Activated gamma-delta T cell (primary cell): ENCODE data around the gene SEPSECS.

ENCODE experiments used
- DNase-seq: peaks from one replicate; lab custom pipeline; 2025; lab: John Stamatoyannopoulos, UW

Gene SEPSECS

DNA sequence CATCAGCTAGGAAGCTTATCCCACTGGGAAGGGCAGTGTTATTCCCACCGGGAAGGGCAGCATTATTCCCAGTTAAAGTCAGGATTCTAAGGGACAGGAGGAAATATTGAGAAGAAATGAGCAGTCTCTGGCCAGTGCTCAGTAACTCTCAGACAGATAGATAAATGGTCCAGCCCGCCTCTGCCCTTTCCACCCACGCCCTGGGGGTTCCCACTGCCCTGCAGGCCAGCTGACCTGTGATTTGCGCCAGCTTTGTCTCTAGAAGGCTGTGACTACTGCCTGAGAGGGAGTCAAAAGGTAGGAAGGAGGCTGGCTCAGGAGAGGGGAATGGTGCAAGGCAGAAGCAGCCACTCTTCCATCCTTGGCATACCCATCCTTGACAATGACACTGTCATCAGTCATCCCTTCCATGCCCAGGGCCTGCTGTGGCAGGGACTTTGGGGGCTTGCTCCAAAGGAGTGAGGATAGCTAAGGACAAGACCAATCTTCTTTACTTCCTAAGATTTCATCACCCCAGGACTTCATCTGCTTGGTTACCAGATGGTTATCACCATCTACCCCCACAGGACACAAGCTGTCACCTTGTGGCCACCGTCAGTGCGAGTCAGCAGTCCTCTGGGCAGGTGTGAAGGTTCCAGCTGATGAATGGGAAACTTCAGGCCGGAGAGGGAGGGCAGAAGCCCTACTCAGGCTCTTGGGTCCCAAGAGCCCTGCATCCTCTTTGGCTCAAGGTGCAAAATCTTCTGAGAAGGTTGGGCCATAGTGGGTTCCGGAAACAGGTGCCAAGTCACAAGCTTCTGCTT, 49.5 kb downstream of the SEPSECS start:
- DNase-seq = no peak

DNA sequence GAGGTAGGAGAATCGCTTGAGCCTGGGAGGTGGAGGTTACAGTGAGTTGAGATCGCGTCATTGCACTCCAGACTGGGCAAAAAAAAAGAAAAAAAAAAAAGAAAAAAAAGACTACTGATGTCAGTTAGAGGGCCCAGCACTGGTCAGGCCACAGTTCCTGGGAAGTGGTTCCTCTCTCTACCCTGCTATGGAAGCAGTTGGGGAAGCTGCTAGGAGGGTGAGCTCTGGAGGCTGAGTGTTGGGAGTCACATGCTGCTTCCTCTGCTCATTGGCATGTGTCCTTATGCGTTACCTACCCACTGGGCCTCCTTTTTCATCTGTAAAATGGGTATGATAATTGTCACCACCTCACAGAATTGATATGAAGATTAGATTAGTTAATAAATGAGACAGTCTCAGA, 50.7 kb downstream of the SEPSECS start:
- DNase-seq = no peak

DNA sequence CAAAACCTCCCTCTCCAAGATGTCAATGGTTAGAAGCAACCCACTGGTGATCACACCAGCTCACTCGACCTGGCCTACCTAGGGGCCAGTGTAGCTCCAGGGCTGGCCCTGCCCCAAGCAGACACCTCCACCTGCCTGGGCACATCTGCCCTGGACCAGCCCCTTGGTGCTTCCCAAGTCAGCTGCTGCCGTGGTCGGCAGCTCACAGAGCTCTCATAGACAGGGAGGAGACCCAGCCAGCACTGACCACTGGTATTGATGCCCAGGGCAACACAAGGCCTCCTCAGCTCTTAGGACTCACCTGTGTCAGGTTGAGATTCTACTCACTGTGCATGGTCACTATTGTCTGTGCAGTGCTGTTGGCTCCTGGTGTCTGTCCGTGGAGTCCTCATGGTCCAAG, 51.7 kb downstream of the SEPSECS start:
- DNase-seq = no peak

DNA sequence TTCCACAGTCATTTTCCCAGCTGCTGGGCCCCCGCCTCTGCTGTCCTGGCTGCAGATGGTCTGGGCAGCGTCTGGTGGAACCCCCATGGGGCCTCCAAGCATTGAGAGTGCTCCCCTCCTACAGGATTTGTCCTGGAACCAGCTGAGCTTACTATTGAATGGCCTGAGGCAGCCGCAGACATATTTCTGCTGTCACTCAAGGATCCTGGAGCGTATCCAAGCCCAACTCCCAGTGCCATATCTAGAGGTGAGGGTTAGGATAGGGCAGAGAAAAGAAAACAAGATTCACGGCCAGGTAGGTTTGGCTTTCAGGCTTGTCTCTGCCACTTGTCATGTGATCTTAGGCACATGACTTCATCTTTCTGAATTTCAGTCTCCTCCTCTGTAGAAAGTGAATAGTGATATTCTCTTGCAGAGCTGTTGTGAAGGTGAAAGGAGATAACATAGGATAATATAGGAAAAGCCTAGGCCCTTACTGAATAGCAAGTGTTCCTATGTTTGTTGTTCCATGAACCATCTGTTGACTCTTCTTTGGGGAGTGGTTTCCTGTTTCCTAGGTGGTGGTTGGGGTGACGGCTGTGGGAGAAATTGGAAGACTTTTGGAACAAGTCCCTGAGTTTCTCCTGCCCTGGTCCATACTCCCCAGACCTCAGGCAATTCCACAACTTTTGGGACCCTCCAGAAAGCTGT, 52.3 kb downstream of the SEPSECS start:
- no peak for DNase-seq

DNA sequence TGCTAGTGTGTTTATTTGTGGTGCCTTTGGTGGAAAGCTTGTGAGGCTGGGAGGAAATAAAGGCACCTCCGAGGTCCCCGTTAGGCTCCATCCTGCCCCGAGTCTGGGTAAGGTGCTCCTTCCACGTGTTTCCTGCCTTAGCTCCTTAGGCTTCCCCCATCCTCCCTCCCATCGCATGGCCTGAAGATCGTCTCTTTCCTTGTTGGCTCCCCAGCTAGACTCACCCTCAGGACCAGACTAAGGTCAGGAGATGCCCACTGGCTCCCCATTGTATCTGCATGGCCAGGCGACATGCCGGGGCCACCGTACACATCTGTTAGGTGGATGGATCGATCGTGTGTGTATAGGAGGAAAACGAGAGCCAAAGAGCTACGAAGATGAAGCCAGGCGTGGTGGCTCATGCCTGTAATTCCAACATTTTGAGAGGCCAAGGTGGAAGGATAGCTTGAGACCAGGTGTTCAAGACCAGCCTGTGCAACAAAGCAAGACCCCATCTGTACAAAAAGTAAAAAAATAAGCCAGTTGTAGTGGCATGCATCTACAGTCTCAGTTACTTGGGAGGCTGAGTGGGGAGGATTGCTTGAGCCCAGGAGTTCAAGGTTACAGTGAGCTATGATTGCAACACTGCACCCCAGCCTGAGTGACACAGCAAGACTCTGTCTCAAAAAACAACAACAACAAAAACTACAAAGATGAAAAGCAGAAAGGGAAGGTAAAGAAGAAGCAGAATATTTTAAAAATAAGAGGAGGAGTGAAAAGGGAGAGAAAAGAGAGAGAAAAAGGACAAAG, 53.7 kb downstream of the SEPSECS start:
- DNase-seq = no peak

DNA sequence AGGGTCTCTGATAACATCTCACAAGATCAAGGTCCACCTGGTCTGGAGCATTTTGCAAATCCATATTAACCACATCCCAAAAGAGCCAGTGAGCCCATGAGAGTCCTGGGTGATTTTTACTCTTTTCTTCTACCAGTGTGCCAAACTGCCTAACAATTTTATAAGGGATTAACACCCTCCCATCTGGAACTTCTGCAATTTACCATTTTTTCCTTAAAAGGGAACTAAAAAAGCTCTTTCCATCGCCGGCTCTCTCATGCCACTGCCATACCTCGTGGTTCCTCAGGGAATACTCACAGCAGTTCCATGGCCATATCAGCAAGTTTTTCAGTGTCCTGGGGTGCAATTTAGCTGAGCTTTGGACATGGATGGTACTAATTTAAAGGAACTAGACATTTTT, 55.7 kb downstream of the SEPSECS start:
- DNase-seq = no peak

DNA sequence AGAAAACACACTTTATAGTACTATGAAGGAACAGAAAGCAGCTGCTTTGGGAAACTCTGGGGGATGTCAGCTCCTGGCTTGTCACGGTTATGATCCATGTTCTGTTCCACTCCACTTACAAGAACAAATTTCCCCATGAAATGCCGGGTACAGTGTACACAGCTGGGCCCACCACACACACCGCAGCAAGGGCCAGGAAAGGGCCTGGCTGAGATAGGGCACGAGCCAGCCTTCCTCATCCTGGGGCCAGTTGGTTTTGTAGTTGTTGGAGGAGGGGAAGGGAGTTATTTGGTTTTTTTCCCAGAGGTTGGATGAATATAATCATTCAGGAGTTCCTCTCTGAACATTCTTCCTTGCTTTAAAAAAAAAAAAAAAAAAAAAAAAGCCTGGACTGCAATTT, 56.8 kb downstream of the SEPSECS start:
- DNase-seq = no peak

DNA sequence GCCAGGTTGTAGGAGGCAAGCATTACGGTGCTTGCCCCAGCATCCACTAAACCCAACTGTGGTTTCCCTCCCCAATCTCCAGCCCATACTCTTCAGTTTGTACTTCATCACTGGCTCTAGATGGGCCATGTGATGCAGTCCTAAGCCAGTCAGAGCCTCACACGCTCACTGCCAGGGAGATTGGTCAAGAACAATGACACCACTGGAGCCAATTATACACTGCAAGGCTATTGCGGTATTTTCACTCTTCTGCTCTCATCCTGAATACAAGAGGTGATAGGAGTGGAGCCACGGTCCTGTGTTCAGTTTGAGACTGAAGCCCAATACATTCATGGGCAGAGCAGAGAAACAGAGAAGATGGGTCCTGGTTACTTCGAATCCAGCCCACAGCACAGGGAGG, 58.4 kb downstream of the SEPSECS start:
- no peak for DNase-seq

DNA sequence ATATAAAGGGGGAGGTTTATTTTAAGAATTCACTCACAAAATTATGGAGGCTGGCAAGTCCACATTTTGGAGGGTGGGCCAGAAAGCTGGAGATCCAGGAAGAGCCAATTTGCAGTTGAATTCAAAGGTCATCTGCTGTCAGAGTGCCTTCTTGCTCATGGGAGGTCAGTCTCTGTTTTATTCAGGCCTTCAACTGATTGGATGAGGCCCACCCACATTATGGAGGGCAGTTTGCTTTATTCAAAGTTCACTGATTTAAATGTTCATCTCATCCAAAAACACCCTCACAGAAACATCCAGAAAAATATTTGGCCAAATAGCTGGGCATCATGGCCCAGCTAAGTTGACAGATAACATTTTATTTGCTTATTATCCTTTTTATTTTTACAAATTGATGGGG, 59.5 kb downstream of the SEPSECS start:
- DNase-seq = no peak

DNA sequence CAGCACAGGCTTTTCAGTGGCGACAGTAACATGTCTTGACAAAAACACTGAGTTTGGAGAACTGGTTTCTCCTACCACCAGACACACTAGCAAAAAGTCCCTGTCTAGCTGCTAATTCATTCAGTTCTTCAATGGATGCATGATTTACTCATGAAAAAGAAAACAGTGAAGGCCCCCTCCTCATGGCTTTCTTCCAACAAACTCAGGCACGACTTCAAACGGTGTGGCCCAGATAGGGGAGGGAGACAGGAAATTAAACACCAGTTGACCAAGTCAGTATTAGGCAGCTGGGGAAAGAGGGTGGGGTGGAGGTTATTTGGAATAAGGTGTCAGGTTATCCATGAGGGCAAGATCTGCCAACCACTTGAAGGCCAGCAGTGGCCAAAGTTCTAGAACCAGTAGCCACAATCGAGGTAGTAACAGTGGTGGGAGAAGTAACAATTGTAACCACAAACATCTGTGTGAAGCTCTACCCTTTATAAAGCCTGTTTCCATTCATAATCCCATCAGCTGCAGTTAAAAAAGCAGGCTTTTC, 60.2 kb downstream of the SEPSECS start:
- no peak for DNase-seq

DNA sequence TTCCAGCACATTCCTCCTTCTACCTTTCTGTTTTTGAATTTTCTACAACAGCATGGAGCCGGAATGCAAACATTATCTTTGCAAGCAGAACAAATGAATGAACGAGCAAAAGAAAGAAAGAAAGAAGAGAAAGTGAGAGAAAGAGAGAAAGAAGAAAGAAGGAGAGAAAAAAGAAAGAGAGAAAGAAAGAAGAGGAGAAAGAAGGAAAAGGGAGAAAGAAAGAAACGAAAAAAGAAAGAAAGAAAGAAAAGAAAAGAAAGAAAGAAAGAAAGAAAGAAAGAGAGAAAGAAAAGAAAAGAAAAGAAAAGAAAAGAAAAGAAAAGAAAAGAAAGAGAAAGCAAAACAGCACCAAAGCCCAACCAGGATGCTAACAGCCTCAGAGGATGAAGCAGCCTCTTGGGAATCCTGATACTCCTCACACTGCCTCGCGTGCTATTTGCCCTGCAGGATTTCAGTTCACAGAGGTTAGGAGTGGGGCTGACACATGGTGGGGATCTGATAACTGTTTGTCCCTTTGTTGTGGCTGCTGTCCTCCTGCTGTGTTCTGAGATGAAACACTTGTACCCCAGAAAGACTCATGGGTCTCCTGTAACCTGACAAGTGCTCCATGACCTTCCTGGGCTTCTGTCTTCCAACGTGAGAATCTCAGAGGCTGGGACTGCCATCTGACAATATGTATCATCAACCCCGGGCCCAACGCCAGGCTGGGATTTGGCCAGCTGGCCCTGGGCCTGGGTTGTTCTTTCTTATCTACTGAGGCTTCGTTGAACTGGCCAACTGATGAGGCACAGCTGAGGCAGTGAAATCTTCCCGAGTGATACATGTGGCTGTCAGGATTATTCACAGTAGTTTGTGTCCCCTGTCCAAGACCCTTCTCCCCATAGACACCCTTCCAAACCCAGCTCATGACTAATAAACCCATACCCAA, 61.0 kb downstream of the SEPSECS start:
- DNase-seq = no peak

DNA sequence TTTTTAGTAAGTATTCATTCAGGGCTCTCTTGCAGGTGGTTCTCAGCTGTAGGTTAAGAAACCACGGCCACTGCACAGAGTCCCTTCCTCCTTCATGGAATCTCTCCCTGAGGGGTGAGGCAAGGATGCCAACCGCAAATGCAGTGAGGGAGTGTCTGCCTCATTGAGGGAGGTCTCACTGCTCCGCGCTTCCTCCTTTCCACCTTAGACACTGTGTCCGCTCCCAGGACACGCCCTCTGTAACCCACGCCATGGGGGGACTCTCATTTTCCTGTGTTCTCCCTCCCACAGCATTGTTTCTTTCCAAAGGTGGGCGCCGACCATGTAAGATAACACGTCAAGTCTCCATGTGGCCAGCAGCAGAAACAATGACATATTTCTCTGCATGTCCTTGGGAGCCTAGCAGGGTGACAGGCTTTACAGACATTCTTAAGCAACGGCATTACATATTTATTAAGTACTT, 63.2 kb downstream of the SEPSECS start:
- no peak for DNase-seq

DNA sequence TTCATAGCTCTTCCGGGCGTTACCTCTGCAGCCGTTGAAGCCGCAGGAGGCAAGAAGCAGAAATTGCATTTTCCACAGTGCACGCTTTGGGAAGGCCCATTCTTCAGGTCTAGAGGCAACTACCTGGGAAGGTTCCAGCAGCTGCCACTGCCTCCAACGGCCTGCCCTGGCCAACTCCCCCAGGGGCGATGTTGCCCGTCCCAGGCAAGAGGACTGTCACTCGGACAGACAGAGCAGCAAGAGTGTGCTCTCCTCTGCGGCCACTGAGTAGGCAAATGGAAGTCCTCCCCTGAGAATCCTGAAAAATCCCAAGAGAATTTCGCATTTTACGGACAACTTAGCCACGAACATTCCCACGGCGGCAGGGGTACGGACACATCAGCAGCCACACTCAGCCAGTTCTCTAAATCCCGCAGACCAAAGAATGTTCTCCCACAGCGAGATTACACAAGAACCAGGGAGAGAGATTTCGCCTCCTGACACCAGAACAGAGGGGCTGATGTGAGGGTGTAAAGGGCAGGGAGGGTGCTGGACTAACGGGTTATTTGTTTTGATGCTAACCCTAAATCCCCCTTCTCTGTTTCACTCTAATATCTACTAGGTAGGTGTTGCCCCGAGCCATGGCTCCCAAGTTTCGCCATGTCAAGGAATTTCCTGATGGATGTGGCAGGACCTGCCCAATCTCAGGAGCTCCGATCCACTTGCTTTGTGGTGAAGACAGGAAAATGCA, 63.8 kb downstream of the SEPSECS start:
- DNase-seq = no peak

DNA sequence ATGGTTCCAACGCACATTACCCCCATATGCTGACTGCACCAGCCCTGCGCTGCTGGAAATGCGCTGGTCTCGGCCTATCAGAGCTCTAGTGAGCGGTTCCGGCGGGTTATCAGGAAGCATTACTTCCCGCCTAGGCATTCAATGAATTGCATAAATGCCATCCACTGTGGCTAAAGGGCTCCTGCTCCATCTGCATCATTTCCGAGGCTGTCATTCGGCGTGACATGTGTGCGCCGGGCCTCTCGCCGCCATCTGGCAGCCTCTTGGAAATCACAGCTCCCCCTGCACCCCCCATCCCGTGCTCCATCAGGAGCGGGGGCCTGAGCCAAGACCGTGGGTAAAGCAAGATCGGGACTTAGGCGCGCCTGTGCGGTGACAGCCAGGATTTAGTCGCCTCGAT, 64.4 kb downstream of the SEPSECS start:
- no peak for DNase-seq

DNA sequence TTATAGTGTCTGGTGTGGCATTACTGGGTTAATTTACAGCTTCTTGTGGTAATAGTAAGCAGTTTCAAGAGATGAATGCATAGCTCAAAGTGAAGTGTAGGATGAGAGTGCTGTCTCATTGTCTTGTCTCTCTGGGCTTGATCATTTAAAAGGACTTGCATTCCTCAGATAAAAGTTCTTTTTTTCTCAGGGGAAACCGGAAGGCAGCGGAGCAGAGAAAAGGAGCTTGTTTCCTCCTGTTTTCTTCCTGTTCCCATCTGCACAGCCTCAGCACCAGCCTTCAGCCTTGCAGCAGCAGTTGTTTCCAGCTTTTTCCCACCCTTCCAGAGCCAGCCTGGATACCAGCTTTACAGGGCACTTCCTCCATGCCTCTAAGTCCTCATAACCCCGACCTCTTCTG, 68.1 kb downstream of the SEPSECS start:
- no peak for DNase-seq

DNA sequence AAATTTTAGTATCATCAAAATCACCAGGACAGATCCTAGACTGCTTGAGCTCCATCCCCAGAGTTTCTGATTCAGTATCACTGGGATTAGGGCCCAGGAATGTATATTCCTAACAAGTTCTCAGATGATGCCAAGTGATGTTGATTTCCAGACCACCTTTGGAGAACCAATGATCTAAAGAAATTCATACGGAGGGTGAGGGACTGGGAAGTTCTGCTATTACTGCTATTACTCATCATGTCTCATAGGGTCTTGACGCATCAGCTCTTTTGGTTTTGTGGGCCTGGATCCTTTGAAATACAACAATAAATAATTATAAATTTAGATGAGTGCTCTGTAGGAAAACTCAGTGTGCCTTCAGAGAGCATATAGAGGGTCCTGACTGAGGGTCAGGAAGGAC, 69.7 kb downstream of the SEPSECS start:
- DNase-seq = no peak

DNA sequence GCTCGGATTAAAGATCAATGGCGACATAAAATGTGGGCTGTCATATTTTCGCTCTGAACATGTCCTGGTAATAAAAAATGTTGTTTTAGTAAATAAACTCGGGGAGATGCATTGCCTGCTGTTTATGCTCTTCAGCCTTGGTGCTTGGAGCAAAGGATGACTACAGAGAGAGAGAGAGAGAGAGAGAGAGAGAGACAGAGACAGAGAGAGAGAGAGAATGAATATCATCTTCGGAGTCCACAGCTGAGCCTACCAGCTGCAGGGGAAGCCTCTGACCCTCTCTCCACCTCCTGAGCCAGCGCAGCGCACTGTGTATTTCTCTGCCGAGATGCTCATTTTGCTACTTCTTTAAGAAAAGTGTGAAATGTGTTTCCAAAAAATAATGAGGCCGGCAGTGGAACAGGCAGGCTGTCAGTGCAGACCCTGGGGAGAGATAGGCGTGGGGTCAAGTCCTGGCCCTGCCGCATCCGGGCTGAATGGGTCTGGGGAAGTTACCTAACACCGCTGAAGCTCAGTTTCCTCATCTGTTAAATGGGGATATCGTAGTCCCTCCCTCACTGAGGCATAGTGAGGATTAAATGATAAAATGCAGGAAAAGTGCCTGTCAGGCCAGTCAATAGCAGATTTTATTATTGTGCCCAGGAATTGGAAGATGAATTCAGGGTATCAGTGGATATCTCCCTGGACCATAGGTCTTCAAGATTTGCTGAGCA, 71.0 kb downstream of the SEPSECS start:
- no peak for DNase-seq

DNA sequence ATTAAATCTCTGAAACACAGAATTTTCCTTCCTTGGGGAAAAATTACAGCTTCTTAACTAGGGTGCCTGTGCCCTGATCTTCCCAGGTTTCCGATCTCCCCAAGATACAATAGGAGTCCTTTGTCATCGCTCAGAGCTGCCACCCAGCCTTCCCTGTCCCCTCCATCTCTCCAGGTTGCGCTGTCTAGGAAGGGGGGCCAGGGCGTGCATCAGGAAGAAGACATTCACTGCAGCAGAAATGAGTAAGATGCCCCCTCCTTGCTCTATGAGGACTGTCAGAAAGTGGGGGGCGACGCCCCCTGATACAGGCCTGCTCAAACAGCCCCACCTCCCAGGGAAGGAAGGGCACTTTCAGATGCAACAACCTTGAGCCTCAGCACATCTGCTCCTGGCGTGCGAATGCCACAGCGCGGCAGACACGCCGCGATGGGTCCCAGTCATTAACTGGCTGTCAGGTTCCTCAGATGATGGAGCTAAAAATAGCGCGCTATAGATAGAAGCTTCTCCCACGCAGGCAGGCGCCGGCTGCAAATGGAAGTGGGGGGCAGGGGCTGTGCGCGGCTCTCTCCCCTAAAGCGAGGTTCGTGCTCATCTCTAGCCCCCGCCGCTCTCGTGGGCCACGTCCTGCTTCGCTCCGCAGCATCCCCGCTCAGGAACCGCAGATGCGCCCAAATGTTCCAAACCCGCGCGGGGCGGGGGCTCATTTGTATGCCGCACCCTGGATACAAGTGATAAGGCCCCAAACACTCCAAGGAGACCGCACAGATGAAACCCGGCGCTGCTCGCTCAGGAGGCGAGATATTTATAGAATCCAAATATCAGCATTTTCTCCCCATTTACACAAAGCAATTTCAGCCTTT, 71.9 kb downstream of the SEPSECS start:
- no peak for DNase-seq

DNA sequence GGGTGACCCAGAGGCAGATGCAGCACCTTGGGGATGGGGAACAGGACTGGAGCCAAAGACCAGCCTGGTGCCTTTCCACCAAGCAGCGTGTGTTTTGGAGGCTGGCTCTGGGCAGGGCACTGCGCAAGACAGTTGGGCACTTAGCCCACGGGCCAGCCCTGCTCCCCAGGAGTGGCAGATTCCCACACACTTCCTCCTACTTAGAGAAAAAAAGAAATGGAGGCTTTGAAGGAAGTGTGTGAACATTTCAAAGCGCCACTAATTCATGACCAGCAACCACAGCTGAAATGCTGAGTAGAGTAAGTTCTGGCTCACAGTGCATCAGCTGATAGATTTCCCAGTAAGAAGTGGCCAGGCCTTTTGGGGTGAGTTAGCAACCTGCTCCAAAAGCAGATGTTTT, 74.6 kb downstream of the SEPSECS start:
- DNase-seq = no peak
